Activated effector memory CD4-positive, alpha-beta T cell treated with anti-CD3 and anti-CD28 coated beads, Interleukin-2, amount 50 U/mL, for 16 hours (primary cell): ENCODE results near the gene PIK3R3.
A peak's percentile ranks its signal among the peaks of the same experiment; 100 is the strongest.
"Not testable (repeated sequence)": the region's sequence is repeated elsewhere in the genome, so short reads cannot be mapped to it uniquely, and the experiment has no call there.

Experiments
- DNase-seq: peaks from one replicate; pipeline ENCODE4 v3.0.0-alpha.2; 2020

Gene PIK3R3

DNA sequence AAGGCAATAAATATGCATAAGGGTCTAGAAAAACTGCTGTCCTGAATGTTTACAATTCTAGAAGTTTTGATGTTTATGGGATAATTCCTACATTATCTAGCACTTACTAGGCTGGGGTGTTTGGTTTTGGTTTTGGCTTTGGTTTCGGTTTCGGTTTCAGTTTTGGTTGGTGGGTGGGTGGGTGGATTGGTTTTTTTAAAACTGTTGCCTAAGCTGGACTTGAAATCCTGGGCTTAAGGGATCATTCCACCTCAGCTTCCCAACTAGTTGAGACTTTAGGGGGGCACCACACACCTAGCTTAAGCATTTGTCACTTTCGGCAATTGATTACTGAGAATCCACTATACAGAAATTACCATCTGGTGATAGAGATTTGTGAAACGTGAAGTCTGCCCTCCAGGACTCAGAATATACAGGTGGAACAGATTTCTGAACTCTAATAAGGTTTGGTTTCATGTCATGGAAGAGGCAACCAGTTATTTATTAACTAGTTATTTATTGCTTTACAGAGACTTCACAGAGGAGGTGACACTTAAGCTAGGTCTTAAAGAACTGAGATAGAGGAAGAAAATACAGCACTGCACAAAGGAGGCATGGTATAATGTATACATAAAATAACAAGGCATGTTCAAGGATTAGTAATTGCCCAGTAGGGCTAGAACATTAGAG is 69.6 kb downstream of the PIK3R3 start:
- peak; percentile 72 for DNase-seq

DNA sequence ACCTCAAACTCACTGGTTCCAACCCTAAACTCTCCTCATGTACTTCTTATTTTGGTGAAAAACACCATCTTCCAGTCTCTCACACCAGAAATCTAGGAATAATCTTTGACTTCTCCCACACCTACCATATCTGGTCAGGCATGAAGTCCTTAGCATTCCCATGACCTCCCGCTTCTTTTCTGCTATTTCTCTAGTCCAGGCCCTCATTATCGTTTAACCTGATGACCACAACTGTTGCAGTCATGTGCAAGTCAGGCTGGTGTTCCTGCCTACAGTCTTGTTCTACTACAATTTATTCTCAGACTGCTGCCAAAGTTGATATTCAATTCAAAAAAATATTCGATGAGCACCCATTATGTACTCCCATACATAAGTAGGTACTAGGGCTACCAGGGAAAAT is 71.3 kb downstream of the PIK3R3 start:
- no peak for DNase-seq

DNA sequence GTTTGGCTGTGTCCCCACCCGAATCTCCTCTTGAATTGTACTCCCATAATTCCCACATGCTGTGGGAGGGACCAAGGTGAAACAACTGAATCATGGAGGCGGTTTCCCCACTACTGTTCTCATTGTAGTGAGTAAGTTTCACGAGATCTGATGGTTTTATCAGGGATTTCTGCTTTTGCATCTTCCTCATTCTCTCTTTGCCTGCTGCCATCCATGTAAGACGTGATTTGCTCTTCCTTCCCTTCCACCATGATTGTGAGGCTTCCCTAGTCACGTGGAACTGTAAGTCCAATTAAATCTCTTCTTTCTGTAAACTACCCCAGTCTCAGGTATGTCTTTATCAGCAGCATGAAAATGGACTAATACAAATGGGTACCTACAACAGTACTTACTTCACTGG is 73.5 kb downstream of the PIK3R3 start:
- DNase-seq, result no peak

DNA sequence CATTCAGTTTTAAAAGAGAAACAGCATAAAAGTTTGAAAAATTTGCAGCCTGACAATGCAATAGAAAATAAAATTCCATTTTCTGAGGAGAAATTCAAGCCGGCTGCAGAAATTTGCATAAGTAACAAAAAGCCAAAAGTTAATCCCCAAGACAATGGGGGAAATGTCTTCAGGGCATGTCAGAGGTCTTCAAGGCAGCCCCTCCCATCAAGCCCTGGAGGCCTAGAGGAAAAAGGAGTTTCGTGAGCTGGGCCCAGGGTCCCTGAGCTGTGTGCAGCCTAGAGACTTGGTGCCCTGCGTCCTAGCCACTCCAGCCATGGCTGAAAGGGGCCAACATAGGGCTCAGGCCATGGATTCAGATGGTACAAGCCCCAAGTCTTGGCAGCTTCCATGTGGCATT is 74.6 kb downstream of the PIK3R3 start:
- no peak for DNase-seq

DNA sequence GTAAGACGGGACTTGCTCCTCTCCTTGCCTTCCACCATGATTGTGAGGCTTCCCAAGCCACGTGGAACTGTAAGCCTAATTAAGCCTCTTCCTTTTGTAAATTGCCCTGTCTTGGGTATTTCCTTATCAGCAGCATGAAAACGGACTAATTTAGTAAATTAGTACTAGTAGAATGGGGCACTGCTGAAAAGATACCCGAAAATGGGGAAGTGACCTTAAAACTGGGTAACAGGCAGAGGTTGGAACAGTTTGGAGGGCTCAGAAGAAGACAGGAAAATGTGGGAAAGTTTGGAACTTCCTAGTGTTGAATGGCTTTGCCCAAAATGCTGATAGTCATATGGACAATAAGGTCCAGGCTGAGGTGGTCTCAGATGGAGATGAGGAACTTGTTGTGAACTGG is 75.2 kb downstream of the PIK3R3 start:
- not testable (repeated sequence) for DNase-seq

DNA sequence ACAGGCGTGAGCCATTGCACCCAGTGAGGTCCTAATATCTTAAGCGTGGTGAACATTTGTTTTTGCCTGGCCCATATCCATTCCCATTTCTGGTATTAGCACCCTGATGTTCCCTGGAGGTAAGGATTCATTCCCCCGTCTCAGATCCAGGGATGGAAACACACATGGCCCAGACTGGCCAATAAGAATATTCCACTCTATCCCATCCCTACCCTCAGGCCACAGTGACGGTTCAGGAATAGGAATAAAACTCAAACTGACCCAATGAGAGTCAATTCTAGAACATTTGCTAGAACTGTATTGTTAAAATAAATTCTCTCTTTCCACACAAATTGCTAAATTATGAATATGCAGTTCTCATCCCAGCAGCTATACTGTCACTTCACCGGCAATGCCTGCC is 76.1 kb downstream of the PIK3R3 start:
- DNase-seq, result no peak

DNA sequence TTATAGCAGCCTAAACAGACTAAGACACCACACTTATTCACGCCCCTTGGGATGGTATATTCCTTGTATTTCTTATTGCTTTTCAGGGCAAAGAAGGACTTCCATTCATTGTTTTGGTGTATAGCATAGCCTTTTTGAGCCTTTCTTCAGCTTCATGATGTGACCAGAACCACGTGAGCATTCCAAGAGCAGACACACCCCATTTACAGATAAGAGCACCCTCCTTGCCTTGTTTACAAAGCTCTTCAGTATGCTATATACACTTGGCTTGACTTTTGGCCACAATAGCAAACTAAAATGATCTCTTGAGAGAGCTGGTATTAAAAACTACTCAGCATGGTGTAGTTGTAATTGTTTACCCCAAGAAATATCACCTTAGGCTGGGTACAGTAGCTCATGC is 78.7 kb downstream of the PIK3R3 start:
- DNase-seq, result no peak

DNA sequence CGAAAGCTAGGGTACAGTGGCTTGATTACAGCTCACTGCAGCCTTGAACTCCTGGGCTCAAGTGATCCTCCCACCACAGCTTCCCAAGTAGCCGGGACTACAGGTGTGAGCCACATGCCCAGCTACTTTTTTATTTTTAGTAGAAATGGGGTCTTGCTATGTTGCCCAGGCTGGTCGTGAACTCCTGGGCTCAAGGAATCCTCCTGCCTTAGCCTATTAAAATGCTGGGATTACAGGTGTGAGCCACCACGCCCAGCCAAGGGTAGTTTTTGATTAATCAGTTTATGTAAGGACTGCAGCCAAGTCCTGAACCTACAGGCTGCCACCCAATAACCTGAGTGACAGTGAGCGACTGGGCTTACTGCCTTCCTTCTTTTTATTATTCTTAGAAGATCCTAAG is 88.3 kb downstream of the PIK3R3 start:
- no peak for DNase-seq

DNA sequence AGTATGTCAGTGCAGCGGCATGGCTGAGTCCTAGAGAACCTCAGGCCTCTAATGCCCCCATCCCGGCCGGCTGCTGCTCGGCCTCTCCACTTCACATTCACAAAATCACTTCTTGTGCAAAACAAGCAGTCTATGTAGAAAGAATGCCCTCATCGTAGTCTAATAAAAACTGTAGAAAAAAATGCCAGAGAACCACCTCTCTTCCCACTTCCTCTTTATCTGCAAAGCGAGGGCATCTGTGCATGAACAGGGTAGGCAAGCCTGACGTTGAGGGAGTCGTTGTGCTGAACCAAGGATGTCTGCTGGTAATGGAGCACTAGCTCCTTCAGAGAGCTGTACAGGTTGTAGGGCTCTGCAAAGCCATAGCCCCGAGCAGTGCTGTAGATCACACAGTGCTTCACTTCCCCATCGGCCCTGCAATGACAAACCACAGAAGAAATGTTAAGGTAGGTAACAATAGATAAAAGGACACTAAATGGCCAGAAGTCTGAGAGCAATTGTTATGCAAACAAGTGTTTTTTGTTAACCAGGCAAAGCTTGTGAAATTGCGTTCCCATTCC is 88.9 kb downstream of the PIK3R3 start:
- DNase-seq, result no peak

DNA sequence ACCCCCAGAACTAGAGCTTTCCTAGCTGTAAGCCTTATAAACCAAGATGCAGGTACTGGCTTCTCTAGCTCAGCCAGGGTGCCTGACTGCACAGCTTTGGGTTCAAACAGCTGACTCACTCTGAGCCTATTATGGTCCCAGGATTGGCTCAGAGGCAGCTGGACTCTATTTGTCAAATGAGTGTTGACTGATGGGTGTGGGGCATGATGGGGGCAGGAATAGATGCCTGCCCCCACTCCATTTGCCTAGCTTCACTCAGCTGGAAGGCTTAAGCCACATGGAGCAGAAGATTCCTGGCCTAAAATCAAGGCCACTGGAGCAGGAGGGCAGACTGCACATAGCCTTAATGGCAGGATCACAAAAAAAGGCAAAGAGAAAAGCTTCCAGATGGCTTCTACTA is 90.5 kb downstream of the PIK3R3 start:
- no peak for DNase-seq

DNA sequence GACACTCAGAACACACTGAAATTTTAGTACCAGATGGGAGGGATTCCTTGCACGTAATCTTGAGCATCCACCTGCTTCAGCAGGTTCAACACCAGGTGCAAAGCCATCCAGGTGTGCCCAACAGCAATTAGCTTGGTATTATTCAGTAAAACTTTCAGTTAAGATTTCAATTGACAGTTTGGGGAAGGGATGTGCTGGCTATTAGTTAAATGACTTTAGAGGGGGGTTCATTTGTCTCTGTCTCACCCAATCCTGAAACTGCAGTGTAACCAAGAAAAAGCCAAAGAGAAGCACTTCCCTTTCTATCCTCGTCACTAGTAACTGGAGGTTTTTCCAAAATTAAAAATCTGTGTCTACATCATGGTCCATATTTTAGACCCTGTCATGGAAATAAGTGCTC is 90.9 kb downstream of the PIK3R3 start:
- no peak for DNase-seq

DNA sequence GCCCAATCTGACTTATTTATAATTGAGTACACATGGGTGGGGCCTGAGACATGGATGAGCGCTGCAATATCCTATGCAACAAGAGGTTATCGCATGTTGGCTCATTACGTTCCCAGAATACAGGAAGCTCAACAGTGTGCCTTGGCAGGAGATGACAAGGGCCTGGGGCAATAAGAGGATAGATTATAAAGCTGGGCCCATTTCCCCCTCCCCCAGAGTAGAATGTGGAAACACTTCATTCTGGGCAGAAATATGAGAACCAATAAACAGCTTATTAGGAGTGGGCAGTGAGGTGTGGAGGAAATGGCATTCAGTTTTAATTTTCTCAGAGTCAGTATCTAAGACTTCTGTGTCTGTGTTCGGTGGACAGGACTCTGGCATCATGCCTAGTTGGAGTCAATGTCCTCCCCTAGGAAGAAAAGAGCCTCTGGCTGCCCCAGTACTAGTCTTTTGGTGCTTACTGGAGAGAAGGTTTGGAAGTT is 92.8 kb downstream of the PIK3R3 start:
- DNase-seq, result no peak

DNA sequence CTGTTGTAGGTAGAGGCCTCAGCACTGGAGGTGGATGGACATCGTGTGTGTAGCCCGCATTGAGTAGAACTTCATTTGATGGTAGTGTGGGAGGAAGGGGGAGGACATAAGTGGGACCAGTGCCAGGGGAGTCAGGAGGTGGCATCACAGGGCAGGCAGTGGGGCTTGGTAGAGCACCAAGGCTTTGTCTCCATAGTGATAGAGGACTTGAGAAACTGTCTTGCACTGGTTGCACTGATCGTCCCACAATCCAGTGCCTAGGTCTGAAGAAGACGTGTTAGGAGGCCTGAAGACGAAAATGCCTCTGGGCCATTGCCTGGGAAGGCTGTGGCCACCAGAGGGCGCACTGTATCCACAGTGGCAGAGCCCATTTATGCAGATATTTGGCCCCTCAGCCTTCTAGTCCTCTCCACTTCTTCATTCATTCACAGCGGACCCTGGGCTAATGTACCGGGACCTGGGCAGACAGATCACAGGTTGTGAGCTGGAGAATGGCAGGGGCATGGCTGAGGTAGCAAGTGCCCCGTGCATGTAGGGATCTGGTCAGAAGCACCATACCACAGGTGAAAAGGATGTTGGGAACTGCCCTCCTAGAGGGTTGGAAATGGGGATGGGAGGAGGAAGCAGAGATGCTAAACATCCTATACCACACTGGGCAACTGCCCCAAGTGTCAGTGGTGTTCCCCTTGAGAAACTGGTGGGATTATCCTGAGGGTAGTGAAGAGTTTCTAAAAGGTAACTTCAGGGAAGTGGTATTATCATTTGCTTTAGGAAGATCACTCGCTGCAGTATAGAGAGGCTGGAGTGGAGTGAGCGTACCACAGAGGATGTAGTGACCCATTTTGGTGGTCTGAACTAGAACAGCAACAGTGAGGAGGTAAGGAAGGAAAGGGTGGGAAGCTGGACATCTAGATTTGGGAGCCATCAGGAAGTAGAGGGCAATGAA is 95.3 kb downstream of the PIK3R3 start:
- DNase-seq, result peak; percentile 94

DNA sequence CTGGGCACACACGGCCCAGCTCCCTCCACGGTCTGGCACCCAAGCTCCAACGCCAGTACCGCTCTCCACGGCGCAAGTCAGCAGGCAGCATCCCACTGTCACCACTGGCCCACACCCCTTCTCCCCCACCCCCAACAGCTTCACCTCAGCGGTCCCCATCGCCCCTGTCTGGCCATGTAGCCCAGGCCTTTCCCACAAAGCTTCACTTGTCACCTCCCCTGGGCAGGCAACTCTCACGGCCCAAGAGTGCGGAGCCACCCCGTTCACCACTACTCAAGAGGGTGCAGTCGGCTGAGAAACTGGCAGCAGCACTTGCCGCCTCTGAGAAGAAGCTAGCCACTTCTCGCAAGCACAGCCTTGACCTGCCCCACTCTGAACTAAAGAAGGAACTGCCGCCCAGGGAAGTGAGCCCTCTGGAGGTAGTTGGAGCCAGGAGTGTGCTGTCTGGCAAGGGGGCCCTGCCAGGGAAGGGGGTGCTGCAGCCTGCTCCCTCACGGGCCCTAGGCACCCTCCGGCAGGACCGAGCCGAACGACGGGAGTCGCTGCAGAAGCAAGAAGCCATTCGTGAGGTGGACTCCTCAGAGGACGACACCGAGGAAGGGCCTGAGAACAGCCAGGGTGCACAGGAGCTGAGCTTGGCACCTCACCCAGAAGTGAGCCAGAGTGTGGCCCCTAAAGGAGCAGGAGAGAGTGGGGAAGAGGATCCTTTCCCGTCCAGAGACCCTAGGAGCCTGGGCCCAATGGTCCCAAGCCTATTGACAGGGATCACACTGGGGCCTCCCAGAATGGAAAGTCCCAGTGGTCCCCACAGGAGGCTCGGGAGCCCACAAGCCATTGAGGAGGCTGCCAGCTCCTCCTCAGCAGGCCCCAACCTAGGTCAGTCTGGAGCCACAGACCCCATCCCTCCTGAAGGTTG is 97.6 kb downstream of the PIK3R3 start:
- no peak for DNase-seq

DNA sequence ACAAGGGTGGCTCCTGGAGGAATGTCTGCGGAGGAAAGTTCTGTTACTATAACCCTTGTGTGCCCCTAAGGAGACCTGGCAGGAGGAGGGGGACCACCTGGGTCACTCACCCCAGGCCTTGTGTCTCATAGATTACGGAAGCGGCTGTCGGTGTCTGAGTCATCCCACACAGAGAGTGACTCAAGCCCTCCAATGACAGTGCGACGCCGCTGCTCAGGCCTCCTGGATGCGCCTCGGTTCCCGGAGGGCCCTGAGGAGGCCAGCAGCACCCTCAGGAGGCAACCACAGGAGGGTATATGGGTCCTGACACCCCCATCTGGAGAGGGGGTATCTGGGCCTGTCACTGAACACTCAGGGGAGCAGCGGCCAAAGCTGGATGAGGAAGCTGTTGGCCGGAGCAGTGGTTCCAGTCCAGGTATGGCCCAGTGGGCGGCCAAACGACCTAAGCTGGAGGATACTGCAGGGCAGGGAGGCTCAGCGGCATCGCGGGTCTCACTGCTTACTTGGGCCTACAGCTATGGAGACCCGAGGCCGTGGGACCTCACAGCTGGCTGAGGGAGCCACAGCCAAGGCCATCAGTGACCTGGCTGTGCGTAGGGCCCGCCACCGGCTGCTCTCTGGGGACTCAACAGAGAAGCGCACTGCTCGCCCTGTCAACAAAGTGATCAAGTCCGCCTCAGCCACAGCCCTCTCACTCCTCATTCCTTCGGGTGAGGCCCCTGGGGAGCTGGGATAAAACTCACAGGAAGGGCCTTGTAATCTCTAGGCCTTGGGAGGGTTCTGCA is 101.4 kb downstream of the PIK3R3 start:
- DNase-seq, result no peak

DNA sequence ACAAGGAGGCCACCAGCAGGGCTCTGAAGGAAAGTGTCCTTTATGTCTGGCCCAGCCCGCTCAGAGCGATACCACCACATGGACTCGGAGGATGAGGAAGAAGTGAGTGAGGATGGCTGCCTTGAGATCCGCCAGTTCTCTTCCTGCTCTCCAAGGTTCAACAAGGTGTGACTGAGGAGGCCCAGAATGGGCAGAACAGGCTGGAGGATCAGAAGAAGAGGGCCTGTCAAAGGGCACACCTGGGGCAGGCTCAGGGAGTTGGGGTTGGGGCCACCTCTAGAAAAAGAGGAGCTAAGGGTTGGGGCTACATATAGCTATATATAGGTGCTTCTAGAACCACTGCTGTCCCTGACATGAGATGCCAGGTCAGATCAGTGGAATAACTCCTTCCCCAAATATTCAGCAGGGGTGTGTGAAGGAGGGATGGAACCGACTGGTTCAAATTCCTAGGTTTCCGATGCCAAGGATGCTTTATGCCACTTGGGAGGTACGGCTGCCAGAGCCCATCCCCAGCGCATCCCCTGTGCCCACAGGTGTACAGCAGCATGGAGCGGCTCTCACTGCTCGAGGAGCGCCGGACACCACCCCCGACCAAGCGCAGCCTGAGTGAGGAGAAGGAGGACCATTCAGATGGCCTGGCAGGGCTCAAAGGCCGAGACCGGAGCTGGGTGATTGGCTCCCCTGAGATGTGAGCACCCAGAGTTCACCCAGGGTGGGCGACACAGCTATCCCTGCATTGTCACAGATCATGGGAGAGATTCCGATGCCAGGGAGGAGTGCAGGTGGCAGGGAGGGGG is 102.2 kb downstream of the PIK3R3 start:
- DNase-seq, result no peak

DNA sequence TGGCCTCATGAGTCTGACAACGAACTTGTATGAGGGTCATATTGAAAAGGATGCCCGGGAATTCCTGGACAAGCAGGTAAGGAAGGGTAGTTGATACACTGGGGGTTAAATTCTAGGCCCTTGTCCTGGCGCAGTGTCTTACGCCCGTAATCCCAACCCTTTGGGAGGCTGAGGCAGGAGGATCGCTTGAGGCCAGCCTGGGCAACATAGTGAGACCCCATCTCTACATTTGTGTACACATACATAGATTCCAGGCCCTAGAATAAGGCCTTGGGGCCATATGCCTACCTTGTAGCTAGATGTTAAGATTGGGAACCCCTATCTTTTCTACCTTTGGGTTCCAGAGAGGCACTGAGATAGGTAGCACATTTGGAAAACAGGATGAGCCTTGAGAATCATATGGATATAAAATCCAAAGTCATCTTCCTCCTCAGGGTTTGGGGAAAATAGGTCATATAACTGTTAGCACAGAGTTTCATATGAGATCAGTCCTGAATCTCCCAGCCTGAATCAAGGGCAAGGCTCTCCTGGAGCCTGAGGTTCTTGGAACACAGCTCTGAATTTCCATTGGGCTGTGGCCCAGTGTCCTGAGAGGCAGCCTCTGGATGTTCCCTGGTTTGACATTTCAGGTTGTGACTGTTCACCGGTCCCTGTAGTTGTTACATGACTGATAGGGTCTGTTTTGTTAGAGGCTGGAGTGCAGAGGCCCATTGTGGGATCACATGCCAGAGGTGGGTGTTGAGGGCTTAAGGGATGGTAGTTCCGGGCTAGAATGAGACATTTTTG is 104.4 kb downstream of the PIK3R3 start:
- no peak for DNase-seq

DNA sequence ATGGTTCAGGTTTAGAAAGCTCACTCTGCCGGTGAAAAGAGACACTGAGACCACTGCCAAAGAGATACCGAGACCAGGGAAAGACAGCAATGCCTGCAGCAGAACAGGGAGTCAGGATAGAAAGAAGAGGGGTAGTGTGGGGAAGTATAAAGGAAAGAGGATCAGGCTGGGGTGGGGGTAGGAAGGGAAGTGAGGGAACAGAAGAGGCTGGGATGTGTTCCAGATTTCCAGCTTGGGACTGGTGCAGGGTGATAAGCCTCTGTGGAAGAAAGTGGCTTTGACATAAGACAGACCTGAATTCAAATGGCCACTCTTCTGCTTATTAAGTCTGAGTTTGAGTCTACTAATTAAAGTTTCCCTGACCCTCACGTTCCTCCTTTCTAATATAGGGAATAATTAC is 105.9 kb downstream of the PIK3R3 start:
- no peak for DNase-seq

DNA sequence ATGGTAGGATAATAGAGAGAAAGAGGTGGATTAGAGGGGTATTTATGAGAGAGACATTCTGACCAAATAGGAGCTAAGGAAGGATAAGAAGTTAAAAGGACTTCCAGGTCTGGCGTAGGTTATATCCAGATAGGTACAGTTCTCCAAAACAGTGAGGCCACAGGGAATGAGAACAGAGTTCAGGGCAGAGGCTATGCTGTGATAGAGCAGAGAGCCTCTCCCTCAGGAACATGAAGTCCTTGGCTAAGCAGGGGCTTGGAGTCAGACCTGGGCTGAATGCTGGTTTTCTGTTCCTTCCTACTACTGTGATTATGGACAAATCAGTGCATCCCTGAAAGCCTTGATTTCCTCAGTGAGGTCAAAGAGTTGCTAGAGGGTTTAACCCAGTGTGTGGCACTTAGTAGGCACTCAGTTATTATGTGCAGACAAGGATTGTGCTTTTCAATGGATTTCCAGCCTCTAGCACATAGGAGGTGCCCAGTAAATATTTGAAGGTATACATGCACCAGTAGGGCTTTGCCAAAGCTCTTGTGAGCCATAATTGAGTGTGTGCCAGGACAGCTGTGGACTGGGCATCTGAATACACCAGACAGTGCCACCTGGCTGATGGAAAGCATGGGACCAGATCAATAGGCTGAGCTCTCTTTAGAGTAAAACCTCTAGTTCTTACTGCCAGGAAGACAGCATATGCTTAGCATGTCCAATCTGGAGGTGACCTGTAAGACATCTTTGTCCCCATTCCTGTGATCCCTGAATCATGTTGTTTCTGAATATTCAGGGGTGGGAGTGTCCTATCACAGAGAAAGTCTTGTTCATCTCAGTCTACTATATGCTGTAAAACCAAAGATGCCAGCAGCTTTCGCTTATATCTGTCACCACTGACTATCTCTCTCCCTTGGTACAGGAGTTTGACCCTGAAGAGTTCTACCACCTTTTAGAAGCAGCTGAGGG is 111.1 kb downstream of the PIK3R3 start:
- no peak for DNase-seq
